GM23248 (cell line): Measurements from ENCODE around the gene ENO2.

Experiments
- EZH2 ChIP-seq: fragments of 200-600 bp; sonication (generic); IDR thresholded peaks from 2 replicates; pipeline ENCODE4 v1.6.1; 2018; ENCODE audit warnings: antibody characterized with exemption, mild to moderate bottlenecking; ENCODE audit not compliant: insufficient read depth, poor library complexity, severe bottlenecking
- EZH2phosphoT487 ChIP-seq: fragments of 200-600 bp; sonication (generic); IDR thresholded peaks from 2 replicates; pipeline ENCODE4 v1.6.1; 2018; ENCODE audit warnings: antibody characterized with exemption, moderate library complexity, mild to moderate bottlenecking, low read depth; ENCODE audit not compliant: insufficient read depth

GRCh38 chr12:6950401-6950801, 36.0 kb downstream of the ENO2 start:
- TF ChIP-seq EZH2phosphoT487 (no peak), EZH2 (no peak)
